B cell (primary cell): Measurements from ENCODE around the gene SCUBE1. TPM values are rescaled to one million over a fixed set of nuclear protein-coding genes. Genes with fewer than 3 reads are reported as not detected.

ENCODE experiments used
- ATAC-seq: fragments of 200-7000 bp; cut with Tn5 transposase; one replicate; pipeline ENCODE4 v1.10.0; 2021; ENCODE audit warnings: low read depth, mild to moderate bottlenecking, moderate number of reproducible peaks, moderate library complexity
- CTCF ChIA-PET: fragments of 350-600 bp; sonication (Branson Sonifier 250); formaldehyde crosslinking; loops from one replicate; lab custom pipeline; 2021; ENCODE audit warnings: antibody characterized with exemption, inconsistent platforms; lab: Charles Lee
- POLR2A ChIA-PET: fragments of 350-600 bp; sonication (Branson Sonifier 250); formaldehyde crosslinking; loops from one replicate; lab custom pipeline; 2021; ENCODE audit warnings: antibody characterized with exemption; lab: Charles Lee
- DNase-seq: peaks from one replicate; pipeline ENCODE4 v3.0.0; 2013
- H2AFZ ChIP-seq: 2 replicates; pipeline ENCODE4 v1.6.1; 2012; ENCODE audit warnings: mild to moderate bottlenecking, low read depth, low read length; ENCODE audit not compliant: insufficient read depth, poor library complexity, severe bottlenecking
- H3K27ac ChIP-seq, 2 donors: 1 replicate in 1 of 2; 2 replicates in 1 of 2; pipeline ENCODE4 v1.5.1; 2012 to 2013; ENCODE audit warnings: low read length in 2 of 2, mild to moderate bottlenecking in 2 of 2, moderate library complexity in 1 of 2
- H3K27me3 ChIP-seq, 4 experiments: fragments of 200-600 bp in 1 of 4; sonication (generic) in 1 of 4; replicated peaks in 1 of 4; 1 replicate in 2 of 4; 2 replicates in 2 of 4; pipeline versions ENCODE4 v1.6.1 to v1.7.0; 2013 to 2016; ENCODE audit warnings: low read length in 3 of 4, mild to moderate bottlenecking in 2 of 4, mixed read lengths in 1 of 4, moderate library complexity in 1 of 4; ENCODE audit not compliant: insufficient read depth in 4 of 4, control insufficient read depth in 3 of 4; ENCODE audit errors: control extremely low read depth in 1 of 4
- H3K36me3 ChIP-seq, 2 experiments: replicated peaks in 1 of 2; 1 replicate in 1 of 2; 2 replicates in 1 of 2; pipeline versions ENCODE4 v1.6.1 to v1.7.1; 2013; ENCODE audit warnings: low read length in 1 of 2; ENCODE audit not compliant: insufficient read depth in 2 of 2, control insufficient read depth in 1 of 2; ENCODE audit errors: control extremely low read depth in 1 of 2, extremely low read depth in 1 of 2
- H3K4me1 ChIP-seq, 2 donors: fragments of 200-600 bp in 1 of 2; sonication (generic) in 1 of 2; 1 replicate in 1 of 2; 2 replicates in 1 of 2; pipeline versions ENCODE4 v1.5.1 to v1.6.1; 2013 to 2017; ENCODE audit warnings: low read length in 2 of 2; ENCODE audit not compliant: control insufficient read depth in 2 of 2, insufficient read depth in 2 of 2
- H3K4me2 ChIP-seq: replicated peaks from 2 replicates; pipeline ENCODE3; 2012; ENCODE audit warnings: mild to moderate bottlenecking, low read depth, low read length; ENCODE audit not compliant: poor library complexity, severe bottlenecking
- H3K4me3 ChIP-seq, 5 experiments: fragments of 200-600 bp in 1 of 5; sonication (generic) in 1 of 5; 1 replicate in 3 of 5; 2 replicates in 2 of 5; pipeline versions ENCODE4 v1.5.1 to v1.7.0; 2011 to 2016; ENCODE audit warnings: low read length in 4 of 5, mild to moderate bottlenecking in 4 of 5, low read depth in 2 of 5, control low read depth in 1 of 5, moderate library complexity in 1 of 5; ENCODE audit not compliant: insufficient read depth in 1 of 5; ENCODE audit errors: control extremely low read depth in 1 of 5, extremely low read depth in 1 of 5
- H3K79me2 ChIP-seq: fragments of 200-600 bp; sonication (generic); one replicate; pipeline ENCODE4 v1.6.0; 2016; ENCODE audit warnings: low read length; ENCODE audit not compliant: control insufficient read depth, insufficient read depth
- H3K9ac ChIP-seq: fragments of 200-600 bp; sonication (generic); 2 replicates; pipeline ENCODE4 v1.6.1; 2017; ENCODE audit warnings: mild to moderate bottlenecking, low read length, moderate library complexity
- H3K9me3 ChIP-seq, 3 donors: one replicate each; pipeline versions ENCODE4 v1.6.1 to v1.7.1; 2013; ENCODE audit warnings: low read length in 2 of 3; ENCODE audit not compliant: control insufficient read depth in 2 of 3, insufficient read depth in 1 of 3; ENCODE audit errors: control extremely low read depth in 1 of 3
- H4K20me1 ChIP-seq: 2 replicates; pipeline ENCODE4 v1.6.0; 2012; ENCODE audit warnings: mild to moderate bottlenecking, low read length; ENCODE audit not compliant: insufficient read depth, control insufficient read depth, poor library complexity, severe bottlenecking
- H3K27ac Mint-ChIP-seq: one replicate; pipeline ENCODE4 v1.8.0; 2021; ENCODE audit warnings: mixed read lengths
- H3K27me3 Mint-ChIP-seq: one replicate; pipeline ENCODE4 v1.8.0; 2021; ENCODE audit warnings: mixed read lengths
- H3K4me1 Mint-ChIP-seq: one replicate; pipeline ENCODE4 v1.8.0; 2021; ENCODE audit warnings: mixed read lengths
- H3K4me3 Mint-ChIP-seq: one replicate; pipeline ENCODE4 v1.8.0; 2021; ENCODE audit warnings: mixed read lengths
- H3K9me3 Mint-ChIP-seq: one replicate; pipeline ENCODE4 v1.8.0; 2022; ENCODE audit warnings: mixed read lengths; ENCODE audit not compliant: insufficient read depth
- CTCF ChIP-seq: fragments of 200-600 bp; IDR thresholded peaks from one replicate; pipeline ENCODE4 v1.8.0; 2022; ENCODE audit warnings: antibody characterized with exemption, mild to moderate bottlenecking
- EZH2 ChIP-seq: IDR thresholded peaks from 2 replicates; pipeline ENCODE4 v1.6.1; 2012; ENCODE audit warnings: borderline replicate concordance, low read depth, mild to moderate bottlenecking, moderate library complexity, low read length; ENCODE audit not compliant: insufficient read depth, poor library complexity, severe bottlenecking
- WGBS: methylation state at CpG from one replicate; pipeline ENCODE4 v1.1.5; 2013; ENCODE audit warnings: missing lambda C conversion rate; ENCODE audit not compliant: insufficient coverage; 5-methylcytosine and 5-hydroxymethylcytosine counted together
- intact Hi-C: fragments of 100-400 bp; cut with micrococcal nuclease; formaldehyde crosslinking; loops from one replicate; pipeline ENCODE4 v1.10.0; 2022
- polyA plus RNA-seq: library from polyadenylated mRNA; depleted of rRNA; stranded (reverse); fragments of >200 nt; gene quantifications from 2 replicates; pipeline ENCODE4 v1.2.3, GENCODE V29; 2012
- total RNA-seq, 2 donors: library from RNA; stranded (reverse); fragments of 120-200 nt in 1 of 2; gene quantifications; 1 replicate in 1 of 2; 2 replicates in 1 of 2; pipeline versions ENCODE4 v1.2.3 to v1.2.4, GENCODE V29; 2013 to 2022

Gene SCUBE1
- total and polyA plus RNA-seq, 2 donors (not counting 1 experiment from before 2014, with no cell fraction given), result not detected

- peaks cover 4% of the 10 kb centered on the region for H3K27me3 Mint-ChIP-seq
- CTCF ChIA-PET, result no interaction called here
Observed at GRCh38 chr22:43209523-43209890, 133.7 kb downstream of the SCUBE1 start.

More at GRCh38 chr22:43209523-43209890, 133.7 kb downstream of the SCUBE1 start:
- H3K36me3 ChIP-seq, result no peaks in the 10 kb centered on the region
- no peak for TF ChIP-seq CTCF
- TF ChIP-seq EZH2, result no peak
- H3K4me3 ChIP-seq, result no peak overlapping the region
- Mint-ChIP-seq H3K4me3 (no peak overlapping the region), H3K4me1 (peaks cover 3% of the 10 kb centered on the region), H3K27ac (no peak overlapping the region), H3K9me3 (no peaks in the 10 kb centered on the region)
- H2AFZ ChIP-seq, result no peak overlapping the region
- no peaks in the 10 kb centered on the region for H3K79me2 ChIP-seq
- POLR2A ChIA-PET, result interaction anchor here (0.6 kb wide), 1 partner anchor 1379 kb away, joined by 6 read pairs; no protein-coding TSS in a partner anchor
- H3K27me3 ChIP-seq, result peaks cover 0 to 11% (median 0%) of the 10 kb centered on the region in 4 experiments
- WGBS, result 85% methylated on average over 13 of the region's 15 CpGs
- H3K27ac ChIP-seq, result no peak overlapping the region
- H4K20me1 ChIP-seq, result no peaks in the 10 kb centered on the region
- DNase-seq (no peak), ATAC-seq (no peak)
- intact Hi-C loops, result no loop called here
- H3K9ac ChIP-seq, result no peak overlapping the region
- H3K4me2 ChIP-seq, result no peak overlapping the region
- peaks cover 0 to 5% of the 10 kb centered on the region in 2 donors for H3K4me1 ChIP-seq
- no peaks in the 10 kb centered on the region for H3K9me3 ChIP-seq
